SK-N-SH (cell line): ENCODE data around the gene P2RX1.

Experiments
- CTCF ChIP-seq: fragments of 200-600 bp; sonication (generic); IDR thresholded peaks from 2 replicates; pipeline ENCODE4 v1.6.1; 2017; ENCODE audit warnings: antibody characterized with exemption, mild to moderate bottlenecking, moderate library complexity
- GABPA ChIP-seq: IDR thresholded peaks from 2 replicates; pipeline ENCODE4 v1.4.0; 2012; ENCODE audit warnings: low read depth, mild to moderate bottlenecking
- JUND ChIP-seq: IDR thresholded peaks from 2 replicates; pipeline ENCODE4 v1.4.0; 2012
- POLR2AphosphoS5 ChIP-seq: IDR thresholded peaks from 2 replicates; pipeline ENCODE4 v1.6.1; 2012; ENCODE audit warnings: low read depth, low read length
- RAD21 ChIP-seq: IDR thresholded peaks from 2 replicates; pipeline ENCODE4 v1.6.1; 2012; ENCODE audit warnings: mild to moderate bottlenecking, low read length
- SMC3 ChIP-seq: IDR thresholded peaks from 2 replicates; pipeline ENCODE4 v1.6.1; 2012; ENCODE audit warnings: low read depth, low read length, improper control_type of control experiment
- TCF12 ChIP-seq: IDR thresholded peaks from 2 replicates; pipeline ENCODE4 v1.4.0; 2012

GRCh38 chr17:3949418-3949817, 33.2 kb upstream of the P2RX1 start:
- TF ChIP-seq CTCF (no peak), RAD21 (no peak), JUND (no peak), TCF12 (no peak), POLR2AphosphoS5 (no peak), GABPA (no peak), SMC3 (no peak)
